ENCODE results near the gene SIX2. TPM values are rescaled to one million over a fixed set of nuclear protein-coding genes. Genes with fewer than 3 reads are reported as not detected.
A peak's percentile ranks its signal among the peaks of the same experiment; 100 is the strongest.

SIX2 gene
- total RNA-seq, 6 experiments from 2014 or later: not detected

GRCh38 chr2:45003579-45004551 is 5.4 kb downstream of the SIX2 start:
- H3K36me3 Mint-ChIP-seq (ENCODE audit: low read depth): no peaks in the 10 kb centered on the region
- H3K4me1 Mint-ChIP-seq (ENCODE audit: low read depth): no peaks in the 10 kb centered on the region
- no peak for TF ChIP-seq CTCF (IDR thresholded peaks at IDR 0.05)
- no peak overlapping the region for H3K4me3 Mint-ChIP-seq
- H3K27ac Mint-ChIP-seq: no peak overlapping the region
- no peaks in the 10 kb centered on the region for H3K9me3 Mint-ChIP-seq
- DNase-seq: no peak
- peaks cover 67% of the 10 kb centered on the region for H3K27me3 Mint-ChIP-seq (ENCODE audit: insufficient read depth)

GRCh38 chr2:45002686-45003085 is 6.6 kb downstream of the SIX2 start:
- Mint-ChIP-seq H3K9me3 (no peaks in the 10 kb centered on the region; the same call in 1 of the 2 replicates), H3K36me3 (ENCODE audit: low read depth) (no peaks in the 10 kb centered on the region), H3K4me1 (ENCODE audit: low read depth) (no peaks in the 10 kb centered on the region), H3K27me3 (ENCODE audit: insufficient read depth) (peaks cover 70% of the 10 kb centered on the region), H3K27ac (no peak overlapping the region), H3K4me3 (no peak overlapping the region)
- no peak for TF ChIP-seq CTCF (IDR thresholded peaks at IDR 0.05)
- DNase-seq: no peak

GRCh38 chr2:45001869-45002385 is 7.3 kb downstream of the SIX2 start:
- no peak for TF ChIP-seq CTCF (IDR thresholded peaks at IDR 0.05)
- Mint-ChIP-seq H3K4me1 (ENCODE audit: low read depth) (no peaks in the 10 kb centered on the region), H3K27me3 (ENCODE audit: insufficient read depth) (peaks cover 68% of the 10 kb centered on the region), H3K4me3 (peak overlapping the region; percentile 34; the same call in 1 of the 2 replicates), H3K36me3 (ENCODE audit: low read depth) (no peaks in the 10 kb centered on the region), H3K9me3 (no peaks in the 10 kb centered on the region; the same call in 1 of the 2 replicates), H3K27ac (no peak overlapping the region)
- no peak for DNase-seq

GRCh38 chr2:45000921-45001868 is 8.1 kb downstream of the SIX2 start:
- Mint-ChIP-seq H3K4me3 (peak overlapping the region; percentile 34), H3K9me3 (no peaks in the 10 kb centered on the region; the same call in 1 of the 2 replicates), H3K27me3 (ENCODE audit: insufficient read depth) (peaks cover 63% of the 10 kb centered on the region), H3K4me1 (ENCODE audit: low read depth) (no peaks in the 10 kb centered on the region), H3K36me3 (ENCODE audit: low read depth) (no peaks in the 10 kb centered on the region), H3K27ac (no peak overlapping the region)
- no peak for DNase-seq
- TF ChIP-seq CTCF (IDR thresholded peaks at IDR 0.05): no peak

- Mint-ChIP-seq H3K9me3 (no peaks in the 10 kb centered on the region; the same call in 1 of the 2 replicates), H3K27me3 (ENCODE audit: insufficient read depth) (peaks cover 60% of the 10 kb centered on the region), H3K36me3 (ENCODE audit: low read depth) (no peaks in the 10 kb centered on the region), H3K4me1 (ENCODE audit: low read depth) (no peaks in the 10 kb centered on the region), H3K27ac (no peak overlapping the region), H3K4me3 (no peak overlapping the region)
- DNase-seq: no peak
- no peak for TF ChIP-seq CTCF (IDR thresholded peaks at IDR 0.05)
Observed at GRCh38 chr2:45000341-45000901, 8.8 kb downstream of the SIX2 start.

All from HFFc6 (cell line).